Regular cardiac myocyte (primary cell): Measurements from ENCODE around the gene PHLPP1. TPM values are rescaled to one million over a fixed set of nuclear protein-coding genes. Genes with fewer than 3 reads are reported as not detected.

ENCODE experiments used
- total RNA-seq: library from RNA; depleted of rRNA; stranded (reverse); fragments of >200 nt; gene quantifications from 2 replicates; pipeline ENCODE4 v1.2.3, GENCODE V29; 2014

Gene PHLPP1
- total RNA-seq = 4.2 and 4.6 TPM in 2 replicates

GRCh38 chr18:62715436-62715758 lies at the start of gene PHLPP1:
PHLPP1 (plus strand) TSS chr18:62715541; CDS start chr18:62715684, 143 bp downstream.

Other genes with a start within 250 kb of the PHLPP1 start
- 6.1 and 14.1 TPM in 2 replicates for gene ZCCHC2, start 192.5 kb upstream of the PHLPP1 start, total RNA-seq